ENCODE measurements around the gene SPOCK2.

SPOCK2 gene

GRCh38 chr10:72058989-72059842 is 29.1 kb downstream of the SPOCK2 start:
- DNase-seq (ENCODE audit: low read depth): no peak
- TF ChIP-seq CTCF (IDR thresholded peaks at IDR 0.05; ENCODE audit: insufficient read depth, low read depth, low read length, missing control alignments): no peak

GRCh38 chr10:72058347-72058898 is 29.9 kb downstream of the SPOCK2 start:
- DNase-seq (ENCODE audit: low read depth): no peak
- no peak for TF ChIP-seq CTCF (IDR thresholded peaks at IDR 0.05; ENCODE audit: insufficient read depth, low read depth, low read length, missing control alignments)
- no peak overlapping the region for H3K4me3 ChIP-seq (ENCODE audit: low read length)

More at GRCh38 chr10:72058989-72059842, 29.1 kb downstream of the SPOCK2 start:
- no peak overlapping the region for H3K4me3 ChIP-seq (ENCODE audit: low read length)

- TF ChIP-seq CTCF (IDR thresholded peaks at IDR 0.05; ENCODE audit: insufficient read depth, low read depth, low read length, missing control alignments): no peak
- DNase-seq (ENCODE audit: low read depth): no peak
- no peak overlapping the region for H3K4me3 ChIP-seq (ENCODE audit: low read length)
Measured at GRCh38 chr10:72056932-72057751, 31.2 kb downstream of the SPOCK2 start.

- H3K4me3 ChIP-seq (ENCODE audit: low read length): no peak overlapping the region
- DNase-seq (ENCODE audit: low read depth): no peak
- TF ChIP-seq CTCF (IDR thresholded peaks at IDR 0.05; ENCODE audit: insufficient read depth, low read depth, low read length, missing control alignments): no peak
Measured at GRCh38 chr10:72056113-72056512, 32.2 kb downstream of the SPOCK2 start.

- no peak overlapping the region for H3K4me3 ChIP-seq (ENCODE audit: low read length)
- TF ChIP-seq CTCF (IDR thresholded peaks at IDR 0.05; ENCODE audit: insufficient read depth, low read depth, low read length, missing control alignments): no peak
- no peak for DNase-seq (ENCODE audit: low read depth)
Measured at GRCh38 chr10:72053690-72054089, 34.7 kb downstream of the SPOCK2 start.

GRCh38 chr10:72050873-72051272 is 37.5 kb downstream of the SPOCK2 start:
- no peak overlapping the region for H3K4me3 ChIP-seq (ENCODE audit: low read length)
- no peak for TF ChIP-seq CTCF (IDR thresholded peaks at IDR 0.05; ENCODE audit: insufficient read depth, low read depth, low read length, missing control alignments)
- no peak for DNase-seq (ENCODE audit: low read depth)
